GM12878 (cell line): ENCODE measurements around the gene B9D1. TPM values are rescaled to one million over a fixed set of nuclear protein-coding genes. Genes with fewer than 3 reads are reported as not detected.
A peak's percentile ranks its signal among the peaks of the same experiment; 100 is the strongest.

Experiments
- CHD4 ChIP-seq: fragments of 200-600 bp; sonication (generic); IDR thresholded peaks from 2 replicates; pipeline ENCODE4 v1.6.1; 2016; ENCODE audit warnings: mild to moderate bottlenecking
- EED ChIP-seq: sonication (generic); IDR thresholded peaks from 2 replicates; pipeline ENCODE4 v1.6.1; 2016; ENCODE audit warnings: antibody characterized with exemption, low read depth
- MEF2A ChIP-seq: IDR thresholded peaks from 2 replicates; pipeline ENCODE4 v1.6.1; 2011; ENCODE audit warnings: low read depth, mild to moderate bottlenecking, low read length, moderate library complexity; ENCODE audit not compliant: insufficient read depth
- MYC ChIP-seq: IDR thresholded peaks from 2 replicates; pipeline ENCODE4 v1.6.1; 2011; ENCODE audit warnings: mild to moderate bottlenecking, low read length, moderate library complexity, inconsistent platforms; ENCODE audit not compliant: insufficient read depth, insufficient replicate concordance, insufficient read length, severe bottlenecking
- NR2F1 ChIP-seq: fragments of 450-650 bp; conservative IDR thresholded peaks from 2 replicates; pipeline ENCODE4 v1.6.1; 2017; ENCODE audit warnings: mild to moderate bottlenecking
- PAX5 ChIP-seq: IDR thresholded peaks from 2 replicates; pipeline ENCODE4 v1.6.1; 2011; ENCODE audit warnings: low read depth, low read length, borderline replicate concordance
- PML ChIP-seq: IDR thresholded peaks from 2 replicates; pipeline ENCODE4 v1.6.1; 2012; ENCODE audit warnings: low read length, inconsistent platforms
- SMC3 ChIP-seq: IDR thresholded peaks from 2 replicates; pipeline ENCODE4 v1.6.1; 2011; ENCODE audit warnings: low read length, improper control_type of control experiment, borderline replicate concordance
- TCF12 ChIP-seq: IDR thresholded peaks from 2 replicates; pipeline ENCODE4 v1.6.1; 2011; ENCODE audit warnings: low read depth, mild to moderate bottlenecking, low read length
- ZBED1 ChIP-seq: IDR thresholded peaks from 2 replicates; pipeline ENCODE4 v1.6.1; 2016; ENCODE audit warnings: borderline replicate concordance
- ZNF207 ChIP-seq: fragments of 450-650 bp; IDR thresholded peaks from 2 replicates; pipeline ENCODE4 v1.6.1; 2014; ENCODE audit warnings: antibody characterized with exemption, mild to moderate bottlenecking, borderline replicate concordance
- polyA plus RNA-seq, 11 experiments: library from polyadenylated mRNA; depleted of rRNA in 4 of 11; unstranded in 6 of 11; stranded (reverse) in 5 of 11; fragments of >200 nt; fragmentation: Nextera tagmentation in 4 of 11; fragmentation: Illumina TruSeq in 1 of 11; extraction: Ambion mirVana in 4 of 11; extraction: Trizol in 1 of 11; gene quantifications; 1 replicate in 1 of 11; 2 replicates in 10 of 11; pipeline versions ENCODE4 v1.2.1 to v1.2.3, GENCODE V29; 2011 to 2016; ENCODE audit warnings: inconsistent platforms in 2 of 11, missing spikeins in 2 of 11, low read depth in 1 of 11
- total RNA-seq, 4 experiments: library from RNA; depleted of rRNA in 3 of 4; stranded (reverse); fragments of >200 nt in 3 of 4; fragmentation: Illumina TruSeq in 1 of 4; extraction: Trizol in 1 of 4; gene quantifications; 2 replicates each; pipeline versions ENCODE4 v1.2.1 to v1.2.3, GENCODE V29; 2013 to 2021
- TF ChIP-seq, protein P1 (sequence below): fragments of 450-650 bp; formaldehyde crosslinking; IDR thresholded peaks from 2 replicates; pipeline ENCODE4 v1.5.0; 2022; ENCODE audit warnings: mild to moderate bottlenecking, missing genetic modification characterization
- TF ChIP-seq, protein P2 (sequence below), 3 experiments: IDR thresholded peaks in 2 of 3; conservative IDR thresholded peaks in 1 of 3; 2 replicates each; pipeline ENCODE4 v1.5.1; 2011; ENCODE audit warnings: low read depth in 3 of 3, low read length in 3 of 3, mild to moderate bottlenecking in 3 of 3, control low read depth in 2 of 3, moderate library complexity in 2 of 3, inconsistent platforms in 1 of 3, mixed read lengths in 1 of 3; ENCODE audit not compliant: control insufficient read depth in 2 of 3, insufficient read depth in 1 of 3; ENCODE audit errors: extremely low read depth in 1 of 3
- TF ChIP-seq, protein P3 (sequence below): IDR thresholded peaks from 2 replicates; pipeline ENCODE4 v1.6.1; 2012; ENCODE audit warnings: mild to moderate bottlenecking, low read depth, low read length
- TF ChIP-seq, protein P4 (sequence below): fragments of 450-650 bp; IDR thresholded peaks from 2 replicates; pipeline ENCODE4 v1.6.1; 2014; ENCODE audit warnings: mild to moderate bottlenecking
- TF ChIP-seq, protein P5 (sequence below): fragments of 450-650 bp; IDR thresholded peaks from 2 replicates; pipeline ENCODE4 v1.6.1; 2017; ENCODE audit warnings: mild to moderate bottlenecking

B9D1 gene
- total and polyA plus RNA-seq, 10 of the 15 experiments (the other 5 are each of a cell fraction or from before 2014, with no cell fraction given) = 5.9 to 18.3 (median 9.8) TPM

DNA sequence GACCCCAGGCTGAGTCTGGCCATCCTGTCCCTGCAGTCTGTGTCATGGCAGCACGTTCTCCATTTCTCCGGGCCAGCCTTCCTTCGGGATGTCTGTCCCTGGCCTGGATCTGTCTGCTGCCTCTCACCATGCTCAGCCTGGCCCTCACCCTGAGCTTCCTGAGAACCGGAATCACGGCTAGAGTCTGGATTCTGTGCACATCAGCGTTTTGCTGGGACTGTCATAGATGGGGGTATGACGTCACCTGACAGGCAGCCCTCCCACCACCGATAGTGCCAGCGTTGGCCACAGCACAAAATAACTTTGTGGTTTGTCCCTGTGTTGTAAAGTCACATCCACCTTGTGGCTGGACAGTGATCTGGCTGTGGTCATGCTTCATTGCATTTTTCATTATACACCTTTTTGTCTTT lies 59.2 kb downstream of the B9D1 start (continued):
- TF ChIP-seq, protein P1, sequence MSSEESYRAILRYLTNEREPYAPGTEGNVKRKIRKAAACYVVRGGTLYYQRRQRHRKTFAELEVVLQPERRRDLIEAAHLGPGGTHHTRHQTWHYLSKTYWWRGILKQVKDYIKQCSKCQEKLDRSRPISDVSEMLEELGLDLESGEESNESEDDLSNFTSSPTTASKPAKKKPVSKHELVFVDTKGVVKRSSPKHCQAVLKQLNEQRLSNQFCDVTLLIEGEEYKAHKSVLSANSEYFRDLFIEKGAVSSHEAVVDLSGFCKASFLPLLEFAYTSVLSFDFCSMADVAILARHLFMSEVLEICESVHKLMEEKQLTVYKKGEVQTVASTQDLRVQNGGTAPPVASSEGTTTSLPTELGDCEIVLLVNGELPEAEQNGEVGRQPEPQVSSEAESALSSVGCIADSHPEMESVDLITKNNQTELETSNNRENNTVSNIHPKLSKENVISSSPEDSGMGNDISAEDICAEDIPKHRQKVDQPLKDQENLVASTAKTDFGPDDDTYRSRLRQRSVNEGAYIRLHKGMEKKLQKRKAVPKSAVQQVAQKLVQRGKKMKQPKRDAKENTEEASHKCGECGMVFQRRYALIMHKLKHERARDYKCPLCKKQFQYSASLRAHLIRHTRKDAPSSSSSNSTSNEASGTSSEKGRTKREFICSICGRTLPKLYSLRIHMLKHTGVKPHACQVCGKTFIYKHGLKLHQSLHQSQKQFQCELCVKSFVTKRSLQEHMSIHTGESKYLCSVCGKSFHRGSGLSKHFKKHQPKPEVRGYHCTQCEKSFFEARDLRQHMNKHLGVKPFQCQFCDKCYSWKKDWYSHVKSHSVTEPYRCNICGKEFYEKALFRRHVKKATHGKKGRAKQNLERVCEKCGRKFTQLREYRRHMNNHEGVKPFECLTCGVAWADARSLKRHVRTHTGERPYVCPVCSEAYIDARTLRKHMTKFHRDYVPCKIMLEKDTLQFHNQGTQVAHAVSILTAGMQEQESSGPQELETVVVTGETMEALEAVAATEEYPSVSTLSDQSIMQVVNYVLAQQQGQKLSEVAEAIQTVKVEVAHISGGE (CRISPR knock-in tag) = no peak
- no peak for TF ChIP-seq ZBED1
- TF ChIP-seq, protein P2, sequence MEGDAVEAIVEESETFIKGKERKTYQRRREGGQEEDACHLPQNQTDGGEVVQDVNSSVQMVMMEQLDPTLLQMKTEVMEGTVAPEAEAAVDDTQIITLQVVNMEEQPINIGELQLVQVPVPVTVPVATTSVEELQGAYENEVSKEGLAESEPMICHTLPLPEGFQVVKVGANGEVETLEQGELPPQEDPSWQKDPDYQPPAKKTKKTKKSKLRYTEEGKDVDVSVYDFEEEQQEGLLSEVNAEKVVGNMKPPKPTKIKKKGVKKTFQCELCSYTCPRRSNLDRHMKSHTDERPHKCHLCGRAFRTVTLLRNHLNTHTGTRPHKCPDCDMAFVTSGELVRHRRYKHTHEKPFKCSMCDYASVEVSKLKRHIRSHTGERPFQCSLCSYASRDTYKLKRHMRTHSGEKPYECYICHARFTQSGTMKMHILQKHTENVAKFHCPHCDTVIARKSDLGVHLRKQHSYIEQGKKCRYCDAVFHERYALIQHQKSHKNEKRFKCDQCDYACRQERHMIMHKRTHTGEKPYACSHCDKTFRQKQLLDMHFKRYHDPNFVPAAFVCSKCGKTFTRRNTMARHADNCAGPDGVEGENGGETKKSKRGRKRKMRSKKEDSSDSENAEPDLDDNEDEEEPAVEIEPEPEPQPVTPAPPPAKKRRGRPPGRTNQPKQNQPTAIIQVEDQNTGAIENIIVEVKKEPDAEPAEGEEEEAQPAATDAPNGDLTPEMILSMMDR (IDR thresholded peaks at IDR 0.05 in 2 of 3, conservative IDR thresholded peaks at IDR 0.05 in 1 of 3; ENCODE audit: control insufficient read depth in 2 of 3, extremely low read depth in 1 of 3, insufficient read depth in 1 of 3, low read depth in 3 of 3, low read length in 3 of 3) = no peak
- no peak for TF ChIP-seq MYC
- no peak for TF ChIP-seq EED
- TF ChIP-seq ZNF207 = no peak
- TF ChIP-seq, protein P3, sequence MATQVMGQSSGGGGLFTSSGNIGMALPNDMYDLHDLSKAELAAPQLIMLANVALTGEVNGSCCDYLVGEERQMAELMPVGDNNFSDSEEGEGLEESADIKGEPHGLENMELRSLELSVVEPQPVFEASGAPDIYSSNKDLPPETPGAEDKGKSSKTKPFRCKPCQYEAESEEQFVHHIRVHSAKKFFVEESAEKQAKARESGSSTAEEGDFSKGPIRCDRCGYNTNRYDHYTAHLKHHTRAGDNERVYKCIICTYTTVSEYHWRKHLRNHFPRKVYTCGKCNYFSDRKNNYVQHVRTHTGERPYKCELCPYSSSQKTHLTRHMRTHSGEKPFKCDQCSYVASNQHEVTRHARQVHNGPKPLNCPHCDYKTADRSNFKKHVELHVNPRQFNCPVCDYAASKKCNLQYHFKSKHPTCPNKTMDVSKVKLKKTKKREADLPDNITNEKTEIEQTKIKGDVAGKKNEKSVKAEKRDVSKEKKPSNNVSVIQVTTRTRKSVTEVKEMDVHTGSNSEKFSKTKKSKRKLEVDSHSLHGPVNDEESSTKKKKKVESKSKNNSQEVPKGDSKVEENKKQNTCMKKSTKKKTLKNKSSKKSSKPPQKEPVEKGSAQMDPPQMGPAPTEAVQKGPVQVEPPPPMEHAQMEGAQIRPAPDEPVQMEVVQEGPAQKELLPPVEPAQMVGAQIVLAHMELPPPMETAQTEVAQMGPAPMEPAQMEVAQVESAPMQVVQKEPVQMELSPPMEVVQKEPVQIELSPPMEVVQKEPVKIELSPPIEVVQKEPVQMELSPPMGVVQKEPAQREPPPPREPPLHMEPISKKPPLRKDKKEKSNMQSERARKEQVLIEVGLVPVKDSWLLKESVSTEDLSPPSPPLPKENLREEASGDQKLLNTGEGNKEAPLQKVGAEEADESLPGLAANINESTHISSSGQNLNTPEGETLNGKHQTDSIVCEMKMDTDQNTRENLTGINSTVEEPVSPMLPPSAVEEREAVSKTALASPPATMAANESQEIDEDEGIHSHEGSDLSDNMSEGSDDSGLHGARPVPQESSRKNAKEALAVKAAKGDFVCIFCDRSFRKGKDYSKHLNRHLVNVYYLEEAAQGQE = no peak
- TF ChIP-seq PML = no peak
- TF ChIP-seq, protein P4, sequence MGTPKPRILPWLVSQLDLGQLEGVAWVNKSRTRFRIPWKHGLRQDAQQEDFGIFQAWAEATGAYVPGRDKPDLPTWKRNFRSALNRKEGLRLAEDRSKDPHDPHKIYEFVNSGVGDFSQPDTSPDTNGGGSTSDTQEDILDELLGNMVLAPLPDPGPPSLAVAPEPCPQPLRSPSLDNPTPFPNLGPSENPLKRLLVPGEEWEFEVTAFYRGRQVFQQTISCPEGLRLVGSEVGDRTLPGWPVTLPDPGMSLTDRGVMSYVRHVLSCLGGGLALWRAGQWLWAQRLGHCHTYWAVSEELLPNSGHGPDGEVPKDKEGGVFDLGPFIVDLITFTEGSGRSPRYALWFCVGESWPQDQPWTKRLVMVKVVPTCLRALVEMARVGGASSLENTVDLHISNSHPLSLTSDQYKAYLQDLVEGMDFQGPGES = no peak
- TF ChIP-seq NR2F1 = no peak
- TF ChIP-seq TCF12 = no peak
- TF ChIP-seq, protein P5, sequence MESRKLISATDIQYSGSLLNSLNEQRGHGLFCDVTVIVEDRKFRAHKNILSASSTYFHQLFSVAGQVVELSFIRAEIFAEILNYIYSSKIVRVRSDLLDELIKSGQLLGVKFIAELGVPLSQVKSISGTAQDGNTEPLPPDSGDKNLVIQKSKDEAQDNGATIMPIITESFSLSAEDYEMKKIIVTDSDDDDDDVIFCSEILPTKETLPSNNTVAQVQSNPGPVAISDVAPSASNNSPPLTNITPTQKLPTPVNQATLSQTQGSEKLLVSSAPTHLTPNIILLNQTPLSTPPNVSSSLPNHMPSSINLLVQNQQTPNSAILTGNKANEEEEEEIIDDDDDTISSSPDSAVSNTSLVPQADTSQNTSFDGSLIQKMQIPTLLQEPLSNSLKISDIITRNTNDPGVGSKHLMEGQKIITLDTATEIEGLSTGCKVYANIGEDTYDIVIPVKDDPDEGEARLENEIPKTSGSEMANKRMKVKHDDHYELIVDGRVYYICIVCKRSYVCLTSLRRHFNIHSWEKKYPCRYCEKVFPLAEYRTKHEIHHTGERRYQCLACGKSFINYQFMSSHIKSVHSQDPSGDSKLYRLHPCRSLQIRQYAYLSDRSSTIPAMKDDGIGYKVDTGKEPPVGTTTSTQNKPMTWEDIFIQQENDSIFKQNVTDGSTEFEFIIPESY = no peak
- TF ChIP-seq SMC3 = no peak
- no peak for TF ChIP-seq MEF2A
- peak; percentile 88 for TF ChIP-seq PAX5
- no peak for TF ChIP-seq CHD4
